ENCODE data around the gene GATAD2B.

GATAD2B gene

GRCh38 chr1:153869486-153869885, 53.3 kb downstream of the GATAD2B start:
- H3K27me3 ChIP-seq (ENCODE audit: insufficient read depth, poor library complexity, severe bottlenecking), result no peaks in the 10 kb centered on the region
- H3K36me3 ChIP-seq (ENCODE audit: low read depth), result peaks cover 4% of the 10 kb centered on the region; the same call in 1 of the 2 replicates
- H3K9me3 ChIP-seq (ENCODE audit: severe bottlenecking), result no peaks in the 10 kb centered on the region
- ATAC-seq (ENCODE audit: low read depth), result no peak
- no peaks in the 10 kb centered on the region for H3K4me1 ChIP-seq (ENCODE audit: insufficient read depth, poor library complexity, severe bottlenecking)
- no peak overlapping the region for H3K27ac ChIP-seq (ENCODE audit: poor library complexity, severe bottlenecking)
- DNase-seq (ENCODE audit: low spot score), result no peak
- H3K4me3 ChIP-seq (ENCODE audit: severe bottlenecking), result no peak overlapping the region
- TF ChIP-seq CTCF (IDR thresholded peaks at IDR 0.05; ENCODE audit: poor library complexity, severe bottlenecking), result no peak

GRCh38 chr1:153866045-153866850, 56.5 kb downstream of the GATAD2B start:
- Histone ChIP-seq H3K4me3 (ENCODE audit: severe bottlenecking) (no peak overlapping the region), H3K36me3 (ENCODE audit: low read depth) (peaks cover 4% of the 10 kb centered on the region; the same call in 1 of the 2 replicates), H3K4me1 (ENCODE audit: insufficient read depth, poor library complexity, severe bottlenecking) (no peaks in the 10 kb centered on the region), H3K27ac (ENCODE audit: poor library complexity, severe bottlenecking) (no peak overlapping the region), H3K27me3 (ENCODE audit: insufficient read depth, poor library complexity, severe bottlenecking) (no peaks in the 10 kb centered on the region), H3K9me3 (ENCODE audit: severe bottlenecking) (no peaks in the 10 kb centered on the region)
- TF ChIP-seq CTCF (IDR thresholded peaks at IDR 0.05; ENCODE audit: poor library complexity, severe bottlenecking), result no peak
- ATAC-seq (ENCODE audit: low read depth) (no peak), DNase-seq (ENCODE audit: low spot score) (no peak)

- Histone ChIP-seq H3K4me1 (ENCODE audit: insufficient read depth, poor library complexity, severe bottlenecking) (no peaks in the 10 kb centered on the region), H3K27me3 (ENCODE audit: insufficient read depth, poor library complexity, severe bottlenecking) (no peaks in the 10 kb centered on the region), H3K27ac (ENCODE audit: poor library complexity, severe bottlenecking) (no peak overlapping the region), H3K36me3 (ENCODE audit: low read depth) (peaks cover 16% of the 10 kb centered on the region), H3K4me3 (ENCODE audit: severe bottlenecking) (no peak overlapping the region), H3K9me3 (ENCODE audit: severe bottlenecking) (no peaks in the 10 kb centered on the region)
- ATAC-seq (ENCODE audit: low read depth) (no peak), DNase-seq (ENCODE audit: low spot score) (no peak)
- no peak for TF ChIP-seq CTCF (IDR thresholded peaks at IDR 0.05; ENCODE audit: poor library complexity, severe bottlenecking)
Measured at GRCh38 chr1:153860285-153860684, 62.5 kb downstream of the GATAD2B start.

DNA sequence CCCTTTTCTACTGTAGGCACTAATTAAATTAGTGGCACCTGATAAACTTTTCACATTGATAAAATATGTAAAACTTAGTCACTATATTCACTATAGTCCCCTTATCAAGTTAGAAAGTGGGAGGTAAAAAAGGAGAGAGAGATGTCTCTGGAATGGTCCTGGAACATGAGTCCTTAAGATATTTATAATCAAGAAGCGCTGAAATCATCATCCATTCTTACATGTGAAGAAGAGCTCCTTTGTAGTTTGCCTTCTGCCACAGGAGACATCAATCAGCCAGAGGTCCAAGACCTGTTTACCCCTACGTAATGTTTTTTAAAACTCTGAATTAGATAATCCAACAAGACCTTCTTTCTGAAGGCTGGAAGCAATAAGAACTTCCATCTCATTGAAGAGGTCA, 65.3 kb downstream of the GATAD2B start:
- no peak for DNase-seq (ENCODE audit: low spot score)

More for the DNA sequence above, 65.3 kb downstream of the GATAD2B start:
- H3K9me3 ChIP-seq (ENCODE audit: severe bottlenecking), result no peaks in the 10 kb centered on the region
- no peak overlapping the region for H3K27ac ChIP-seq (ENCODE audit: poor library complexity, severe bottlenecking)
- no peaks in the 10 kb centered on the region for H3K4me1 ChIP-seq (ENCODE audit: insufficient read depth, poor library complexity, severe bottlenecking)
- no peaks in the 10 kb centered on the region for H3K27me3 ChIP-seq (ENCODE audit: insufficient read depth, poor library complexity, severe bottlenecking)
- TF ChIP-seq CTCF (IDR thresholded peaks at IDR 0.05; ENCODE audit: poor library complexity, severe bottlenecking), result no peak
- H3K4me3 ChIP-seq (ENCODE audit: severe bottlenecking), result no peak overlapping the region
- peaks cover 22% of the 10 kb centered on the region for H3K36me3 ChIP-seq (ENCODE audit: low read depth)
- ATAC-seq (ENCODE audit: low read depth), result no peak
